Testis (tissue), 3 donors: ENCODE data around the gene ZNF841. TPM values are rescaled to one million over a fixed set of nuclear protein-coding genes. Genes with fewer than 3 reads are reported as not detected.

Source experiments
- DNase-seq: peaks from one replicate; pipeline ENCODE4 v3.0.0-alpha.2; 2019
- H3K27ac ChIP-seq, 2 donors: fragments of 200-600 bp; sonication (generic); one replicate each; pipeline ENCODE4 v1.5.1; 2019
- H3K27me3 ChIP-seq: fragments of 200-600 bp; sonication (generic); one replicate; pipeline ENCODE4 v1.5.1; 2019
- H3K36me3 ChIP-seq: fragments of 200-600 bp; sonication (generic); one replicate; pipeline ENCODE4 v1.5.1; 2017; ENCODE audit warnings: low read depth; ENCODE audit errors: missing control alignments
- H3K4me1 ChIP-seq: fragments of 200-600 bp; sonication (generic); one replicate; pipeline ENCODE4 v1.5.1; 2019
- H3K4me3 ChIP-seq, 2 donors: fragments of 200-600 bp; sonication (generic); one replicate each; pipeline ENCODE4 v1.5.1; 2017 to 2019
- H3K9me3 ChIP-seq: fragments of 200-600 bp; sonication (generic); one replicate; pipeline ENCODE4 v1.5.1; 2017
- POLR2A ChIP-seq: fragments of 450-650 bp; IDR thresholded peaks from one replicate; pipeline ENCODE4 v1.6.1; 2017; ENCODE audit warnings: antibody characterized with exemption, mild to moderate bottlenecking, moderate library complexity
- WGBS, 2 donors: methylation state at CpG; one replicate each; pipeline ENCODE4 v1.1.5; 2018; 5-methylcytosine and 5-hydroxymethylcytosine counted together
- intact Hi-C: fragments of 100-400 bp; cut with DNase I; formaldehyde crosslinking; loops from one replicate; pipeline ENCODE4 v1.15.1; 2023; ENCODE audit warnings: low total_unique reads
- polyA plus RNA-seq: library from polyadenylated mRNA; stranded (reverse); fragments of 350-450 nt; fragmentation: Illumina TruSeq; extraction: RNeasy Lipid Tissue Mini Kit (QIAGEN cat#74804); gene quantifications from one replicate; pipeline ENCODE4 v1.2.3, GENCODE V29; 2014; ENCODE audit warnings: low read depth, low replicate concordance; ENCODE audit not compliant: insufficient read depth
- total RNA-seq, 2 donors: library from RNA; depleted of rRNA; stranded (reverse); fragments of >200 nt; gene quantifications; one replicate each; pipeline ENCODE4 v1.2.3, GENCODE V29; 2016
- TF ChIP-seq, protein P1 (sequence below), 3 experiments: fragments of 450-650 bp in 2 of 3; fragments of 200-600 bp in 1 of 3; sonication (generic) in 1 of 3; IDR thresholded peaks; one replicate each; pipeline ENCODE4 v1.5.1; 2016 to 2019; ENCODE audit warnings: antibody characterized with exemption in 3 of 3, mild to moderate bottlenecking in 2 of 3, moderate library complexity in 1 of 3

Gene ZNF841
- total and polyA plus RNA-seq, 3 donors from 2014 or later, result 8.5 to 27.0 (median 26.9) TPM

DNA sequence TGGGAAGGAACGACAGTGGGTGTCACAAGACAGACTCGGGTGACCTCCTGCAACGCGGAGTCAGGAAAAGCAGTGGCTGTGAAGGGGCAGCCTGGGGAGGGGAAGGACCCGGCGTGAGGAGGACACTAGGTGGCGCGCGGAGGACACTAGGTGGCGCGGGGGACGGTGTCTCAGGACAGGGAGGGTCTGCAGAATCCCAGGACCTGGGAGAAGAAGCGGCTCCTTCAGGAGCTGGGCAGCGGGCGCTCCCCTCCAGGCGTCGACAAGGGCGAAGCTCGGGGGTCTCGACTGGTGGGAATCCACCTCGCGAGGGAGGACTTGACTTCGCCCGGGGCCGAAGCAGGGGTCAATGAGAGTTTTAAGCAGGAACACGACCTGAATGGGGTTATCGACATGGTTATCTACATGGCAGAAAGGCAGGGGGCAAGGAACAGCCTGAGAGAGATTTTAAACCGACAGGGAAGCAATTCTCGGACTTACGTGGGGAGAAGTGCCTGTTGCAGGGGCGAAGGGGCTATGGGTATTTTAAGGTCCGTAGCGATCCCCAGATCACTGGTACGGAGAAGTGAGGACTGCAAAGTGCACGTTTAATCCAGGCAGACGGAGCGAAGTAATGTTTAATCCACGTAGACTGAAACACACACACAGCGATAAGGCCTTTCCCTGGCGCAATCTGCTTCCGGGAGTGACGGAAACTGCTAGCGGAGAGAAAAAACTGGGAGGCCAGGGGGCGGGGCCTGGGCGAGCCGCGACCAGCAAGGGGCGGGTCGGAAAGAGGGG, 43.9 kb upstream of the ZNF841 start, which contains the start of gene ZNF616:
TSS of gene ZNF616 (minus strand) at position 687 of the 780 bp plus-strand sequence. CDS start 9,426 bp downstream, outside the sequence.
- Histone ChIP-seq H3K27ac (peak within 1 kb of the TSS; percentile 75 to 89), H3K9me3 (no peaks in the 10 kb centered on the region), H3K4me1 (peaks cover 13% of the 10 kb centered on the region), H3K36me3 (no peaks in the 10 kb centered on the region), H3K27me3 (no peaks in the 10 kb centered on the region), H3K4me3 (peak within 1 kb of the TSS; percentile 75 to 93)
- TF ChIP-seq POLR2A, result peak; percentile 50
- TF ChIP-seq, protein P1, sequence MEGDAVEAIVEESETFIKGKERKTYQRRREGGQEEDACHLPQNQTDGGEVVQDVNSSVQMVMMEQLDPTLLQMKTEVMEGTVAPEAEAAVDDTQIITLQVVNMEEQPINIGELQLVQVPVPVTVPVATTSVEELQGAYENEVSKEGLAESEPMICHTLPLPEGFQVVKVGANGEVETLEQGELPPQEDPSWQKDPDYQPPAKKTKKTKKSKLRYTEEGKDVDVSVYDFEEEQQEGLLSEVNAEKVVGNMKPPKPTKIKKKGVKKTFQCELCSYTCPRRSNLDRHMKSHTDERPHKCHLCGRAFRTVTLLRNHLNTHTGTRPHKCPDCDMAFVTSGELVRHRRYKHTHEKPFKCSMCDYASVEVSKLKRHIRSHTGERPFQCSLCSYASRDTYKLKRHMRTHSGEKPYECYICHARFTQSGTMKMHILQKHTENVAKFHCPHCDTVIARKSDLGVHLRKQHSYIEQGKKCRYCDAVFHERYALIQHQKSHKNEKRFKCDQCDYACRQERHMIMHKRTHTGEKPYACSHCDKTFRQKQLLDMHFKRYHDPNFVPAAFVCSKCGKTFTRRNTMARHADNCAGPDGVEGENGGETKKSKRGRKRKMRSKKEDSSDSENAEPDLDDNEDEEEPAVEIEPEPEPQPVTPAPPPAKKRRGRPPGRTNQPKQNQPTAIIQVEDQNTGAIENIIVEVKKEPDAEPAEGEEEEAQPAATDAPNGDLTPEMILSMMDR (IDR thresholded peaks at IDR 0.05), result peak; percentile 73 to 75 (median 75)
- intact Hi-C loops, result loop anchor here (10.0 kb wide), 1 partner anchor 95 kb away; no protein-coding TSS in a partner anchor
- peak; percentile 98 for DNase-seq
- WGBS, 2 donors, result 0% methylated on average over 49 of the region's 49 CpGs

DNA sequence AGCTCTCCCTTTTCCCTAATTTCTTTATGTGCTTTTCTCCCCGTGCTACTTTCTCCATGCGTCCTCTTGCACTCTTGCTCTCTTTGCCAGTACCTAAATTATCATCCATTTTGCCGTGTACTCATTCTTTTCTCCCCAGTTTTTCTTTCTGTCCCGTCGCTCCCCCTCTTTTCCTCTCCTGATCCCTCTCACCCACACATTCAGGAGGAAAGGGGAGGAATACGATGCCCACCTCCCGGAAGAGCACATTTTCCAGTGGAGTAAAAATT, 43.4 kb upstream of the ZNF841 start:
- Histone ChIP-seq H3K27me3 (no peaks in the 10 kb centered on the region), H3K27ac (peak overlapping the region; percentile 75 to 89), H3K4me1 (peaks cover 13% of the 10 kb centered on the region), H3K4me3 (peak overlapping the region; percentile 75 to 93), H3K36me3 (no peaks in the 10 kb centered on the region), H3K9me3 (no peaks in the 10 kb centered on the region)
- TF ChIP-seq, protein P1 (IDR thresholded peaks at IDR 0.05), result no peak
- no peak for TF ChIP-seq POLR2A
- DNase-seq, result no peak
- 0 to 1% methylated on average over 7 of the region's 7 CpGs for WGBS, 2 donors
- intact Hi-C loops, result loop anchor here (10.0 kb wide), 1 partner anchor 96 kb away; no protein-coding TSS in a partner anchor

DNA sequence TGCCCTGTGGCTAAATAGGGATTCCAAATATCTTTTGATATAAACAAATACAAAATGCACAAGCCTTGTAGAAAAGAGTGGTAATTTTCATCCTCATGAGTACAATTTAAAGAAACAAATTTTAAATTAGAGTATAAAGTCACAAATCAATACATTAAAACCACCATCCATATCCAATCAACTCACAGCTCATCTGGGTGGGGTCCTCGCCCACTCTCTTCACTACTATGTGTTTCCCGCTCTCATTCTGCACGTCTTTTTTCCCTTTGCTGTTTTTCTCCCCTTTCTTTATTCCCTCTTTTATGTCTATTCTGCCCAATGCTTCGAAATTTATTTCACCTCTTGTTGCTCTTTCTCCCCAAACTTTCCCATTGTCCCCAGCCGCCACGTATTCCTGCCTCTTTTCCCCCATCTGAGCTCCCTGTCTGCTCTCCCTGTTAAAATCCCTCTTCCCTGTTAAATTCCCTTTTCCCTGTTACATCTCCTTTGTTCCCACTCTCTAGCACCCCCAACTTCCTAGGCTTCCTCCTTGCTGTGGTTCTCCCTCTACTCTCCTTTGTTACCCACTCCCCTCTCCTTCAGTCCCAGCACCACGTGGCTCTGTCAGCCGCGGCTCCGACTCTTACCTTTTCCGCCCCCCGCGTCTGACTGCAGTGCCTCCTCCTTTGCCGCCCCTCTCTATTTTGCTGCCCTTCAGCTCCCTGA, 42.9 kb upstream of the ZNF841 start:
- intact Hi-C loops, result loop anchor here (10.0 kb wide), 1 partner anchor 96 kb away; no protein-coding TSS in a partner anchor
- H3K9me3 ChIP-seq, result no peaks in the 10 kb centered on the region
- peaks cover 13% of the 10 kb centered on the region for H3K4me1 ChIP-seq
- H3K4me3 ChIP-seq, result peak overlapping the region; percentile 75 to 93
- TF ChIP-seq POLR2A, result no peak
- DNase-seq, result peak; percentile 72
- no peaks in the 10 kb centered on the region for H3K36me3 ChIP-seq
- H3K27ac ChIP-seq, result peak overlapping the region; percentile 75 to 89
- no peaks in the 10 kb centered on the region for H3K27me3 ChIP-seq
- WGBS, 2 donors, result 4 to 6% methylated on average over 14 of the region's 14 CpGs

- no peak overlapping the region for H3K4me3 ChIP-seq
- no peak for TF ChIP-seq POLR2A
- TF ChIP-seq, protein P1 (IDR thresholded peaks at IDR 0.05), result no peak
- H3K27me3 ChIP-seq, result no peaks in the 10 kb centered on the region
- H3K27ac ChIP-seq, result no peak overlapping the region
- 93 to 99% methylated on average over 3 of the region's 3 CpGs for WGBS, 2 donors
- peaks cover 5% of the 10 kb centered on the region for H3K36me3 ChIP-seq
- H3K9me3 ChIP-seq, result no peaks in the 10 kb centered on the region
- DNase-seq, result no peak
- intact Hi-C loops, result no loop called here
- no peaks in the 10 kb centered on the region for H3K4me1 ChIP-seq
Observed at GRCh38 chr19:52120286-52120685, 24.7 kb upstream of the ZNF841 start.

GRCh38 chr19:52115526-52116053, 20.0 kb upstream of the ZNF841 start:
- H3K9me3 ChIP-seq, result no peaks in the 10 kb centered on the region
- TF ChIP-seq POLR2A, result no peak
- TF ChIP-seq, protein P1 (IDR thresholded peaks at IDR 0.05), result no peak
- H3K4me3 ChIP-seq, result no peak overlapping the region
- intact Hi-C loops, result no loop called here
- DNase-seq, result no peak
- no peaks in the 10 kb centered on the region for H3K27me3 ChIP-seq
- WGBS, 2 donors, result 94 to 97% methylated on average over 12 of the region's 12 CpGs
- H3K4me1 ChIP-seq, result no peaks in the 10 kb centered on the region
- H3K27ac ChIP-seq, result no peak overlapping the region
- H3K36me3 ChIP-seq, result peaks cover 5% of the 10 kb centered on the region
